ENCODE results near the gene GK.
"Not testable (repeated sequence)": the region's sequence is repeated elsewhere in the genome, so short reads cannot be mapped to it uniquely, and the experiment has no call there.

Gene GK

DNA sequence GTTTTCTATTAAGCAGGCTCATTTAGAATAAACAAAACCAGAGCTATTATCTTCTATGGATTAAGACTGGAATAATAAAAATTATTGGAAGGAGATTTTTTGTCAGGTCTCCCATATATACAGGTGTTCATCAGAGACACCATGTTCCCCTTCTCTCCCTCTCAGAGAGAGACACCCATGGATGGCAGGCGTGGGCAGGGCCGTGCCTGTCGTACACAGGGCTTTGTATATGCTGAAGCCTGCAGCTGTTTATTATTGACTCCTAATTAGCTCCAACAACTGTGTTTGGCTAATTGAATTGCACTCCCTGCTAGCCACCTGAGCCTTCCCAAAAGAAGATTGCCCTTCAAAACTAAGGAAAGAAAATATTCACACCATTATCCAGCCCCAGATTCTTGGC, 81.6 kb downstream of the GK start:
- DNase-seq (ENCODE audit: insufficient read length, low spot score) = no peak
- no peak for FAIRE-seq
- TF ChIP-seq TAF1 (IDR thresholded peaks at IDR 0.05; ENCODE audit: low read depth, low read length) = no peak
- TF ChIP-seq POU2F2 (IDR thresholded peaks at IDR 0.05; ENCODE audit: low read depth, low read length) = no peak
- no peak for TF ChIP-seq POLR2A (IDR thresholded peaks at IDR 0.05; ENCODE audit: low read depth, low read length)
- TF ChIP-seq POLR2AphosphoS5 (IDR thresholded peaks at IDR 0.05; ENCODE audit: low read depth, low read length) = no peak
- TF ChIP-seq PAX5 (IDR thresholded peaks at IDR 0.05; ENCODE audit: insufficient read depth, low read length, severe bottlenecking) = no peak
- TF ChIP-seq SPI1 (IDR thresholded peaks at IDR 0.05; ENCODE audit: low read depth, low read length) = no peak

DNA sequence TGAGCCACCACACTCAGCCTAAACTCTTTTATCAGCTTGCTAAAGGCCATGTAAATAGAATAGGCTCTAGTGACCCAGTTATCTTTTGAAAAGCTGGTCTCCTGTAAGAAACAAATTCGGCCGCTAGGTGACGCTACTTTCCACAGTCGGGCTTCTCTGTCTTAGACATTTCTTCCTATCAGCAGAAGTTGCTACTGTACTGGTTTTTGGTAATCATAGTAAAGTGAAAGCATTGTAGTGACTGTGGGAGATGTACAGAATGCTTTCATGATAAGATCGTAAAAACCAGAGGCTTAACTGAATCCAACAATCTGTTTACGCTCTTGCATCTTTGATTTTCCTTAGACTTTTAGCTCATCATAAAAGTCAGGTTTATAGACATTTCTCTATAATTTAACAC, 82.6 kb downstream of the GK start:
- FAIRE-seq (peak; percentile 55), DNase-seq (ENCODE audit: insufficient read length, low spot score) (no peak)
- no peak for TF ChIP-seq SPI1 (IDR thresholded peaks at IDR 0.05; ENCODE audit: low read depth, low read length)
- TF ChIP-seq PAX5 (IDR thresholded peaks at IDR 0.05; ENCODE audit: insufficient read depth, low read length, severe bottlenecking) = no peak
- no peak for TF ChIP-seq POLR2AphosphoS5 (IDR thresholded peaks at IDR 0.05; ENCODE audit: low read depth, low read length)
- TF ChIP-seq TAF1 (IDR thresholded peaks at IDR 0.05; ENCODE audit: low read depth, low read length) = no peak
- no peak for TF ChIP-seq POLR2A (IDR thresholded peaks at IDR 0.05; ENCODE audit: low read depth, low read length)
- TF ChIP-seq POU2F2 (IDR thresholded peaks at IDR 0.05; ENCODE audit: low read depth, low read length) = no peak

DNA sequence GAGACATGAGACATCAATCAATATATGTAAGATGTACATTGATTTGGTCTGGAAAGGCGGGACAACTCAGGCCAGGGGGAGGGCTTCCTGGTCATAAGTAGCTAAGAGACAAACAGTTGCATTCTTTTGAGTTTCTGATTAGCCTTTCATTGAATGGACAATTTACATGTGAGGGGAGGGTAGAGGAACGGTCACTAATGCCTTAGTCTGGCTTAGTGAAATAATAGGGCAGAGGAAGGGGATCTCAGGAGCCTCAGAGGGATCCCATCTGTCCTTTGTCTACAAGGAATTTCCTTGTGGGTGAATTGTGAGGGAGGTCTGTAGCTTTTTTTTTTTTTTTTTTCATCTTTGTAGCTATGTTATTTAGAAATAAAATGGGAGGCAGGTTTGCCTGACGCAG, 88.3 kb downstream of the GK start:
- no peak for FAIRE-seq
- TF ChIP-seq POLR2AphosphoS5 (IDR thresholded peaks at IDR 0.05; ENCODE audit: low read depth, low read length) = no peak
- no peak for TF ChIP-seq TAF1 (IDR thresholded peaks at IDR 0.05; ENCODE audit: low read depth, low read length)
- TF ChIP-seq PAX5 (IDR thresholded peaks at IDR 0.05; ENCODE audit: insufficient read depth, low read length, severe bottlenecking) = no peak
- no peak for TF ChIP-seq SPI1 (IDR thresholded peaks at IDR 0.05; ENCODE audit: low read depth, low read length)
- no peak for TF ChIP-seq POLR2A (IDR thresholded peaks at IDR 0.05; ENCODE audit: low read depth, low read length)
- TF ChIP-seq POU2F2 (IDR thresholded peaks at IDR 0.05; ENCODE audit: low read depth, low read length) = no peak
- no peak for DNase-seq (ENCODE audit: insufficient read length, low spot score)

DNA sequence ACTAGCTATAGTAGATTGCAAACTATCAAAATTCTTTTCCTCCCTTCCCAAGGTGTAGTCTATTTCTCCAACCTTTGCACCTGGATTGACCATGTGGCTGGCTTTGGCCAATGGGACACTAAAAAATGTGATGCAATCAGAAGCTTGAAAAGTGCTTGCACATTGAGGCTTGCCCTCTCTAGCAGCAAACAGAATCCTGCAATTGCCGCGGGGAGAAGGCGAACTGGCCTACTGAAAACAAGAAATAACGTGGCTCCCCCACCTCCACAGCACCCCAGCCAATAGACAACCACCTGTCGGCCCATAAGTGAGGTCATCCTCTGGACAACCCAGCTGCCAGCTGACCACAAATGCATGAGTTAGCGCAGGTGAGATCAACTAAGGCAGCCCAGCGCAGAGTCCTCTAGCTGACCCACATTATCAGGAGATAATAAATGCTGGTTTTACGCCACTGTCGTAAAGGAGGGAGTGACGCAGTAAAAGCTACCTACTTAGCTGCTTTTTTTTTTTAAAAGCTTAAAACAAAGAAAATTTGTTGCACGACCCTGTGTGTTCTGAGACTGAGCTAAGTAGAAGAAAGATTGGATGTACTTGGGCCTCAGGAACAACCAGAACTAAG, 95.2 kb downstream of the GK start:
- no peak for TF ChIP-seq PAX5 (IDR thresholded peaks at IDR 0.05; ENCODE audit: insufficient read depth, low read length, severe bottlenecking)
- TF ChIP-seq POLR2AphosphoS5 (IDR thresholded peaks at IDR 0.05; ENCODE audit: low read depth, low read length) = no peak
- TF ChIP-seq TAF1 (IDR thresholded peaks at IDR 0.05; ENCODE audit: low read depth, low read length) = no peak
- TF ChIP-seq POLR2A (IDR thresholded peaks at IDR 0.05; ENCODE audit: low read depth, low read length) = no peak
- FAIRE-seq (no peak), DNase-seq (ENCODE audit: insufficient read length, low spot score) (no peak)

DNA sequence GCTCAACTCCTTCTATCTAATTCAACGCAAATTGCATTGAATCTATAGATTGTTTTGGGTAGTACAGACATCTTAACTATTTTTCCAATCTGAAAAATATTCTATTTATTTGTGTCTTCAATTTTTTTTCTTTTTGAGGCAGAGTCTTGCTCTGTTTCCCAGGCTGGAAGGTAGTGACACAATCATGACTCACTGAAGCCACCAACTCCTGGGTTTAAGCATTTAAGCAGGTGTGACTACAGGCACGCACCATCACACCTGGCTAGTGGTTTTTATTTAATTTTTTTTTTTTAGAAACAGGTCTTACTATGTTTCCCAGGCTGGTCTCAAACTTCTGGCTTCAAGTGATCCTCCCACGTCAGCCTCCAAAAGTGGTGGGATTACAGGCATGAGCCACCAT, 98.3 kb downstream of the GK start:
- TF ChIP-seq PAX5 (IDR thresholded peaks at IDR 0.05; ENCODE audit: insufficient read depth, low read length, severe bottlenecking) = no peak
- TF ChIP-seq POLR2AphosphoS5 (IDR thresholded peaks at IDR 0.05; ENCODE audit: low read depth, low read length) = no peak
- TF ChIP-seq SPI1 (IDR thresholded peaks at IDR 0.05; ENCODE audit: low read depth, low read length) = no peak
- no peak for TF ChIP-seq TAF1 (IDR thresholded peaks at IDR 0.05; ENCODE audit: low read depth, low read length)
- no peak for TF ChIP-seq POLR2A (IDR thresholded peaks at IDR 0.05; ENCODE audit: low read depth, low read length)
- TF ChIP-seq POU2F2 (IDR thresholded peaks at IDR 0.05; ENCODE audit: low read depth, low read length) = no peak
- DNase-seq (ENCODE audit: insufficient read length, low spot score) (no peak), FAIRE-seq (no peak)

DNA sequence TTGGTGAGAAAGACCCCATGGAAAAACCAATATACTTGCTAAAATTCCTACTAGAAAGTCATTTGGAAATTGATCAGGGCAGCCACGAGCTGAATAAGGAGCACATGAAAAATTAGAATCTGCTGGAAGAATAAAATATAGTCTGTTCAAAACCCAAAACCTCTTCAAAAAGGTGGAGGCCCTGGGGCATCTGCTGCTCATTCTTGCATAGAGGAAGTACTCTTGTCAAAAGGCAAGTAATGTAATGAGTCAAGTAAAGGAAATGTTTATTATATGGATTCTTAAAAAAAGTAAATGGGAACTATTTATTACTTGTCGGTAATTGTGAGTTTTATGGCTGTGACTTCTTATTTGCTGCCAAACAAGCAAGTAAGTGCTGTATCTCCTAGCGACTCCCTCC, 109.5 kb downstream of the GK start:
- no peak for TF ChIP-seq POLR2A (IDR thresholded peaks at IDR 0.05; ENCODE audit: low read depth, low read length)
- no peak for TF ChIP-seq POLR2AphosphoS5 (IDR thresholded peaks at IDR 0.05; ENCODE audit: low read depth, low read length)
- TF ChIP-seq POU2F2 (IDR thresholded peaks at IDR 0.05; ENCODE audit: low read depth, low read length) = no peak
- FAIRE-seq = no peak
- no peak for DNase-seq (ENCODE audit: insufficient read length, low spot score)

DNA sequence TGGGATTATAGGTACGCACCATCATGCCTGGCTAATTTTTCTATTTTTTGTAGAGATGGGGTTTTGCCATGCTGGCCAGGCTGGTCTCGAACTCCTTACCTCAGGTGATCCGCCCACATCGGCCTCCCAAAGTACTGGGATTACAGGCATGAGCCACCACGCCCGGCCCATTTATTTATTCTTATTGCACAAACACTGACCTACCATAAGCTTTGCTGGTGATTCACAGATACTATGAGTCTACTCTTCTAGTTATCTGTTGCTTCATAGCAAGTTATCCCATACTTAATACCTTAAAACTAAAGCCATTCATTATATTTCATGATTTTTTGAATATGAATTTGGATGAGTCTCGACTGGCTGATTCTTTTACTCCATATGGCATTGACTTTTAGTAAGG, 120.5 kb downstream of the GK start:
- DNase-seq (ENCODE audit: insufficient read length, low spot score); FAIRE-seq: not testable (repeated sequence)

DNA sequence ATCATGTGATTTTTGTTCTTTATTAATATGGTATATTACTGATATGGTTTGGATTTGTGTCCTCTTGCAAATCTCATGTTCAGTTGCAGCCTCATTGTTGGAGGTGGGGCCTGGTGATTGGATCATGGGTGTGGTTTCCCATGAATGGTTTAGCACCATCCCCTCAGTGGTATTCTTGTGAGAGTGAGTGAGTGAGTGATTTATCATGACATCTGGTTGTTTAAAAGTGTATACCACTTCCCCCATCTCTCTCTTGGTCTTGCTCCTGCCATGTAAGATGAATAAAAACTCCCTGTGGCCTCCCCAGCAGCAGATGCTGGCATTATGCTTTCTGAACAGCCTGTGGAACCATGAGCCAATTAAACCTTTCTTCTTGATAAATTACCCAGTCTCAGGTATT, 124.4 kb downstream of the GK start:
- FAIRE-seq (no peak), DNase-seq (ENCODE audit: insufficient read length, low spot score) (no peak)
- TF ChIP-seq POLR2AphosphoS5 (IDR thresholded peaks at IDR 0.05; ENCODE audit: low read depth, low read length) (no peak), POU2F2 (IDR thresholded peaks at IDR 0.05; ENCODE audit: low read depth, low read length) (no peak), PAX5 (IDR thresholded peaks at IDR 0.05; ENCODE audit: insufficient read depth, low read length, severe bottlenecking) (no peak), POLR2A (IDR thresholded peaks at IDR 0.05; ENCODE audit: low read depth, low read length) (no peak), TAF1 (IDR thresholded peaks at IDR 0.05; ENCODE audit: low read depth, low read length) (no peak), SPI1 (IDR thresholded peaks at IDR 0.05; ENCODE audit: low read depth, low read length) (no peak)

DNA sequence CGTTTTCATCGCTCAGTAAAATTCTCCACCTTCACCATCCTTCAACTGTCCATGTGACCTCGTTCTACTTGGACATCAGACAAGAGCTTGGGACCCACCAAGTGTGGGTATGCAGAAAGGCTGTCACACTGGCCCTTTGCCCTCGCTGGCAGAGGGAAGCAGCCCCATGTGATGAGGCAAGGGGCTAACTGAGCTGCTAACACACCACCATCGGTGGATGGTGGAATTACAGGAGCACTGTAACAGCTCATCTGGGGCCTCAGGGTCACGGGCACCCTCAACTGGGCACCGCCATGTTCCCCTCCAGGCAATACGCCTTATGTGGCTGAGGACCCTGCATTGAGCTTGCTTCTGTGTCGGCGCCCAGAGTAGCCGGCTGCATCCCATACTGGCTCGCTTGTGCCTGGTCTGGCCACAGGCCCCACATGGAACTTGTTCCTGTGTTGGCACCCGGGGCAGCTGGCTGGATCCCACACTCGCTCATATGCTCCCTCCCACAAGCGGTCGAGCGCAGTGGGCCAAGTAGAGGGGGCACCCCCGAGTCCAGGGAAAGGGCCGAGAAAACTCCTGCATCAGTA, 126.3 kb downstream of the GK start:
- FAIRE-seq (no peak), DNase-seq (ENCODE audit: insufficient read length, low spot score) (no peak)
- TF ChIP-seq POU2F2 (IDR thresholded peaks at IDR 0.05; ENCODE audit: low read depth, low read length) = no peak
- no peak for TF ChIP-seq POLR2A (IDR thresholded peaks at IDR 0.05; ENCODE audit: low read depth, low read length)
- no peak for TF ChIP-seq SPI1 (IDR thresholded peaks at IDR 0.05; ENCODE audit: low read depth, low read length)
- no peak for TF ChIP-seq POLR2AphosphoS5 (IDR thresholded peaks at IDR 0.05; ENCODE audit: low read depth, low read length)
- no peak for TF ChIP-seq TAF1 (IDR thresholded peaks at IDR 0.05; ENCODE audit: low read depth, low read length)
- no peak for TF ChIP-seq PAX5 (IDR thresholded peaks at IDR 0.05; ENCODE audit: insufficient read depth, low read length, severe bottlenecking)

Data from GM12891 (cell line).